Head of caudate nucleus (tissue), 42 donors: Measurements from ENCODE around the gene CWC15.
"Not testable (repeated sequence)": the region's sequence is repeated elsewhere in the genome, so short reads cannot be mapped to it uniquely, and the experiment has no call there.

ENCODE experiments used
- DNase-seq, 42 donors: peaks; one replicate each; pipeline versions ENCODE4 v3.0.0 to v3.0.0-alpha.2; 2020 to 2021; ENCODE audit warnings: mixed read lengths in 7 of 42
- intact Hi-C: fragments of 100-400 bp; cut with DNase I; formaldehyde crosslinking; loops from one replicate; pipeline ENCODE4 v1.15.0; 2022

CWC15 gene

DNA sequence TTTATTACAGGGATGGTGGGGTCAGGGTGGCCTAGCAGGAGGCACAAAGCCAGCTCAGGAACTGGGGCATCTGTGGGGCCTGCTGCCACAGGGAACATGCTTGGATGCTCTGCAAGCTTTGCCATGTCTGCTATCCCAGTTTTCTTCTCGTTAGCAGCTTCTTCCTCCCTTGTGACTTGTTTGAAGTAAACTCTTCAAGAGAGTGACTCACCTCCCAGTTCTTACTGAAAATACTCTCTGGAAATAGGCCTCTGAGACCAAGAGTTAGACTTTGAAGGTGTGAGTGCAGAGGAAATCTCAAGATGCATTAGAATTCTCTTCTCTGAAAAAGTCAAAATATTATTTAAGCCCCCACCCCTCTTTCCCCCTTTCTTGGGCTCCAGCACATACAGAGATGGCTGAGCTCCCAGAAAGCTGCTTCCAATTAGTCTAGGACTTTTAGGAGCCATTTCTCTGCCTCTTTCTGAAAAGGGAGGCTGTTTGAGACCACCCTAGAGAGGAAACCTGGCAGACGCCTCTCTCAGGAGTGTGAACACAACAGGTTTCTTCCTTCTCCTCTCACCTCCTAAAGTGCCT lies 15.1 kb downstream of the CWC15 start:
- intact Hi-C loops, result no loop called here
- DNase-seq, result peak in 1 of 42 donors; percentile 9

DNA sequence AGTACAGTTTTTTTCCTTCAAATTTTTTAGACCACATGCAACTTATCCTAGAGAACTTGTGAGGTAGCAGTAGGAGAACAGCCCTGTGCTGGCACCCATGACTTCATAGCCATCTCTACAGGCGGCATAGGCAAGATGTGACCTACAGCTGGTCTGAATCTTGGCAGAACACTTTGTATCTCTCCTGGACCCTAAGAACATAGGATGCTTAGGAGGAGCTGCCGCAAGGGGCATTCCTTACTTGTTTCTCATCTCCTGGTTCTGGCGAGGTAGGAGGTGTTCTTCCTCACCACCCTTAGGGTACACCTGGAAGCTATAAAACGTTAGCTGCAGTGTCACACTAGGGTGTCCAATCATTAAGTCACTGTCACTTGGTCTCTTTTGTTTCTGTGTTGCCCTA lies 16.4 kb downstream of the CWC15 start:
- no peak for DNase-seq
- intact Hi-C loops, result no loop called here

- intact Hi-C loops, result no loop called here
- no peak for DNase-seq
Measured at GRCh38 chr11:94954753-94955152, 18.6 kb downstream of the CWC15 start.

GRCh38 chr11:94948070-94948617 lies 25.2 kb downstream of the CWC15 start:
- no peak for DNase-seq
- intact Hi-C loops, result no loop called here

- intact Hi-C loops, result no loop called here
- no peak for DNase-seq
Measured at GRCh38 chr11:94946812-94947211, 26.5 kb downstream of the CWC15 start.

DNA sequence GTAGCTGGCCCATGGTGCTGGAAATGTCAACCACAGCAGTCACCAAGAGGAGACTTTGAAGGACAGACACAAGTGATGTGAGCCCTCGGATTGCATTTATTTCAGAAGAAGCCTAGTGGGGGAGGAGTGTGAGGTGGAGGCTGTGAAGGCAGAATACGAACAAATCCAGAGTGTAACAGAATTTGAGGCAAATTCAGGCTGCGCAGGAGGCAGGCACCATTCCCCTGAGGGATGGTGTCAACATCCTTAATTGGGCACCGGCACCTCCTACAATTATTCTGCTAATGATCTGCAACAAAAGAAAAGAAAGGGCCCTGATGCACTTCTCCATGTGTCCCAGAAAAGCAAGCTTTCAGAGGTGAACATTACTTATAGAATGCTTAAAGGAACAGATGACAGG lies 32.2 kb downstream of the CWC15 start:
- intact Hi-C loops, result no loop called here

DNA sequence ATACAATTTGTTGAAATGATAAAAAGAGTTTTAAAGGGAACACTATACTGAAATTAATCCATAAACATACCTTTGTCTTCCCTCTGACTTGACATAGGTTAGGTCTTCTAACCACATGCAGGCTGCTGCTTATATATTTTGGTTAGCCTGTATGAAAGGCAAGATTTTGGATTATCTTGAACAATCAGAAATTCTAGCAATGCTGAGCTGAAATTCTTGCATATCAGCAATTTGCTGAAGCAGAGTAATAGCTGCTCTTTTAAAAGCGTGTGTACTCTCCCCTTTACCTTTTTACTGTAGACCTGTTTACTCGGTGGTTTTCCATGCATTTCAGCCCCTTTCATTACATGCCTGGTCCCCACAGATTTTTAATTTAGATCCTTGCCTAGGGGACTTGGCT lies 34.0 kb downstream of the CWC15 start:
- no peak for DNase-seq
- intact Hi-C loops, result no loop called here

More for the DNA sequence above, 32.2 kb downstream of the CWC15 start:
- no peak for DNase-seq

DNA sequence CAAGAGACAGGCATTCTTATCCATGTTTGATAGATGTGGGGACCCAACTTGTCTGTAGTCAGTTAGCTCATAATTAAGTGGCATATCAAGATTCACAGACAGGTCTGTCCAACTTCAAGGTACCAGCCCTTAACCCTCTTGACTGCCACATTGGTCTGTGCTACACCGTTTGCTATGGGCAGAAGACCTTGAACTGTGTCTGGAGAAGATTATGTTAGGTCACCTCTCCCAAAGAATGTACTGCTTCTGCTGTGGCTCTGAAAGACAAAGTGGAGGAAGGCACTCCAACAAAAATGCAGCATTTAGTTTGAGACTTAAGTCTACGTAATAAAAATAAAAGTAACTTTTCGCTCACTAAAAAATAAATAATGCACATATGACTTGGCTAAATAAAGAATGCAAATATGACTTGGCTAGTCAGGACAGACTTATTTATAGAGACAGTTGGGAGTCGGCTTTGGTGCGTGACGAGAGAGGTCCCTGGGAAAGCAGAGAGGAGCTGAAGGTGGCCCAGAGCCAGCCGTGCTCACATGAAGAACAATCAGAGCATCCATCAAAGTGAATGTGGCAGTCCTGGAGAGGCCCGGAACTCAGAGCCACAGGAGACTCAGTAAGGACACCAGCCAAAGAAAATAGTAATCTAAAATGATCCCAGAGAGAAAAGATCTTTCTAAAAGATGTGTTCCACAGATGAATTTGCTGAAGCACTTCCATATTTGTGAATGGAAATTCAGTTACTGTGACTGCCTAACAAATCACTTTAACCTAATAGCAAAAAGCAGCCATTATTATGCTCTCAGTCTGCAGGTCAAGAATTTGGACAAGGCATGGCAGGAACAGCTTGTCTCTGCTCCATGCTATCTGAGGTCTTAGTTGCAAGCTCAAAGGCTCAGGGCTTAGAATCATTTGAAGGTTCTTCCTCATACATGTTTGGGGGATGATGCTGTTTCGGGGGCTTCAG lies 35.0 kb downstream of the CWC15 start:
- no peak for DNase-seq
- intact Hi-C loops, result no loop called here

GRCh38 chr11:94934846-94935245 lies 38.5 kb downstream of the CWC15 start:
- intact Hi-C loops, result no loop called here
- DNase-seq, result no peak

DNA sequence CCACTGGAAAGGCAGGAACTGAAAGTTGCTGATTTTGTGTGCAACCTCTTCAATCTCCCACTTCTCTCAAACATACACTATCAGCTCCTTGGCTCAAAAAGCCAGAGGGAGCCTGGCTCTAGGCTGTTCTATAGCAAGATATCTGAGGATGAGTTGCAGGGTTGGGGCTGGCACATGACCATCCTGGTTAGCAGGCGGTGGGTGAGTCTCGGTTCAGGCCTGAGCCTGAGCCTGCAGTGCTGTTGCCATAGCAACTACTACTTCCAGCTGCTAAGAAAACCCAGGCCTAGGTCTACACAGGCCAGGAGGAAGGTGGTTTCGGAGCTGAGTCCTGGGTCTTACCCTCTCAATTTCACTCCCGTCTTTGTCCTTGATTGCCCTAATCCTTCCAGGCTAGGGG lies 39.0 kb downstream of the CWC15 start:
- intact Hi-C loops, result no loop called here
- DNase-seq, result peak in 6 of 42 donors; percentile 3 to 53 (median 23)

GRCh38 chr11:94933223-94934130 lies 39.9 kb downstream of the CWC15 start:
- no peak for DNase-seq
- intact Hi-C loops, result no loop called here

DNA sequence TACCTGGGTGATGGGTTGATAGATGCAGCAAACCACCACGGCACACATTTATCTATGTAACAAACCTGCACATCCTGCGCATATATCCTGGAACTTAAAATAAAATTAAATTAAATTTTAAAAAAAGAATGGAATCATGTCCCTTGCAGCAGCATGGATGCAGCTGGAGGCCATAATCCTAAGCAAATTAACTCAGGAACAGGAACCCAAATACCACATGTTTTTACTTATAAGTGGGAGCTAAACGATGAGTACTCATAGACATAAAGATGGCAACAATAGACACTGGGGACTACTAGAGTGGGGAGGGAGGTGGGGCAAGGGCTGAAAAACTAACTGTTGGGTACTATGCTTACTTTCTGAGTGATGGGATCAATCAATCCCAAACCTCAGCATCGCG lies 40.9 kb downstream of the CWC15 start:
- DNase-seq, result no peak
- intact Hi-C loops, result no loop called here

GRCh38 chr11:94932072-94932471 lies 41.3 kb downstream of the CWC15 start:
- DNase-seq, intact Hi-C loops: not testable (repeated sequence)

DNA sequence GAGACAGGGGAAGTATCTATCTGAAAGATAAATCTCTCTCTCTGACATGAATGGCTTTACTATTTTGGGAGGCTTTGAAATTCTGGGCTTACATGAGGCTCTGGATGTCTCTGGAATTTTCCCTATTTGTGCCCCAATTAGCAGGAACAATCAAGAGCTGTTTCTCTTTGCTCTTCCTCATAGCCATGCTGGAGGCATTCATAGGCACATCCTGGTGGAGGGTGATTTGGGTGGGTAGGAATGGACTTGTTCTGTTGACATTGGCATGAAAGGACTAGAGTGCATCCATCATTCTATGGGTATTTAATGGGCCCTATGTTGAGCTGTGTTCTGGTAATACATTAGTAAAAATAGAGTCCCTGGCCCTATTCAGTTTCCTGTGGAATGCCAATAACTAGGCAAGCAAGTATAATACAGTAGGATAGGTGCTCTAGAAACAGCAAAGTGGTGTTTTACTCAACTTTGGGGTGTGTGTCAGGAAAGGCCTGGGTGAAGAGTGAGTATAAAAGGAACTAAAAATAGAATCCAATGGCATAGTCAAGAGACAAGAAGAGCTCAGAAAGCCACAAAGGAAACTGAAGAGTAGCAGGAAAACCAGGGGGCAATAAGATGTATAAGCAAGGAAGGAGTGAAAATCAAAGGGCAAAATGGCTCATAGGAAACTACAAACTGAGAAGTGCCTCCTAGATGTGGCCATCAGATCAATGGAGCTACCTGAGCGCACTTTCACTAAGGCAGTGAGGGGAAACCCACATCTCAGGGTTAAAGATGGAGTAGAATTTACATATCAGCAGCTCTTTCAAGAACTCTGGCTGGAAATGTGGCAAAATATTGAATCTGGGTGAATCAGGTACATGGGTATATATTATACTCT lies 45.0 kb downstream of the CWC15 start:
- intact Hi-C loops, result no loop called here
- no peak for DNase-seq

DNA sequence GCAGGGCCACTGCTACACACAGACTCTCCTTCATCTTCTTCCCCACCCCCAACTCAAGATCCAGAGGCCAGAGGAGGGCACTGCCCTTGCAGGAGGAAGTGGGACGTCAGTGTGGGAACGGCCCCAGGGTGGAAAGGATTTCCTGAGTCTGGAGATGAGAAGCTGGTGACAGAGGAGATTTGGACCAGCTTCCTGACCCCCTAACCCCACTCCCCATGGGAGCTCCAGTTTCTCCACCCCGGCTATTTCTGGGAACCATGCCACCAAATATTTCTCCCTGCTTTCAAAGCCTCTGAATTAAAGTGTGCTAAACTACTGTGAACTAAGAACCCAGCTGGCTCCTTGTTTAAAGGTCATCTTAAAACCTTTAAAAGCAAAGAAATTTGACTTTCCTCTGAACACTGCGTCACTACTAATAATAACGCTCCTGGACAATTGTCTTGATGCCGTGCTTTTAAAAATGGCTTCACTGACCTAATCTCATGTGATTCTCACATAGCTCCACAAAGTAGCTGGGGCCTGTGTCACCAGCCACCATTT lies 46.6 kb downstream of the CWC15 start:
- intact Hi-C loops, result no loop called here
- peak in 31 of 42 donors; percentile 4 to 61 (median 27) for DNase-seq

- intact Hi-C loops, result no loop called here
- DNase-seq, result no peak
Measured at GRCh38 chr11:94926271-94926625, 47.1 kb downstream of the CWC15 start.

DNA sequence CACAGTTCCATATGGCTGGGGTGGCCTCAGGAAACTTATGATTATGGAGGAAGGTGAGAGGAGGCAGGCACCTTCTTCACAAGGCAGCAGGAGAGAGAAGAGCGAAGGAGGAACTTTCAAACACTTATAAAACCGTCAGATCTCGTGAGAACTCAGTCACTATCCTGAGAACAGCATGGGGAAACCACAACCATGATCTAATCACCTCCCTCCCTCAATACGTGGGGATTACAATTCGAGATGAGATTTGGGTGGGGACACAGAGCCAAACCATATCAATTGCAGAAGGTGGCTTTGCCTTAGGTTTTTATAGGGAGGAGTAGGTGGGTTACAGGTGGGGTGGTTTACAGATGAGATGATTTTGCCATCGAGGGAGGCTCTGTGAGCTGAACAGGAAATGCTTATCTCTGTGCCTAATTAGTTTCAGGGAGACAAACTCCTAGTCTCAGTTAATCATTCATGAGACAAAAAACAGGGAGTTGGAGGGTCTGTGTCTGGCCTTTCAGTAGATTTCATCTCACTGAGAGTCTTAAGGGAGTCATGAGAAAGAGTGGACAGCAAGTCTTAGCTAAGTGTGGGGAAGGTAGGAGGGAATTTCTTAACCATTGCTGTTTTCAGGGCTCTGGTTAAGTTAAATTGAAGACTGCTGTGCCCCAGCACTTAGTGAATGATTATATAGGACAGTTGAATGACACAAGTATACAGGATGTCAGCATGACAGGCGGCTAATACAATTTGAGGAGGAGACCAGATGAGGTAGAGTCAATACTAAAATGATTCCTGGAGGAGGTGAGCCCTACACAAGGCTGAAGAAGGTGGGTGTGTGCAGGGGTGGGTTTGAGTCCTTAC lies 47.7 kb downstream of the CWC15 start:
- intact Hi-C loops, result no loop called here
- no peak for DNase-seq
